Keratinocyte (primary cell): ENCODE data around the gene SHISA4. TPM values are rescaled to one million over a fixed set of nuclear protein-coding genes. Genes with fewer than 3 reads are reported as not detected.
A peak's percentile ranks its signal among the peaks of the same experiment; 100 is the strongest.

Experiments
- DNase-seq: peaks from one replicate; pipeline ENCODE4 v3.0.0-alpha.2; 2011; ENCODE audit warnings: low read depth, missing footprints, low spot score
- FAIRE-seq: peaks from 2 replicates; lab custom pipeline; 2011; peaks lifted over from hg19 to GRCh38; lab: Jason Lieb, UNC
- H2AFZ ChIP-seq: 2 replicates; pipeline ENCODE4 v1.6.0; 2012; ENCODE audit warnings: low read length, control low read depth, inconsistent platforms; ENCODE audit not compliant: control insufficient read depth
- H3K27ac ChIP-seq: 2 replicates; pipeline ENCODE4 v1.5.1; 2011; ENCODE audit warnings: low read length; ENCODE audit not compliant: control insufficient read depth, insufficient read depth
- H3K27me3 ChIP-seq: 3 replicates; pipeline ENCODE4 v1.6.0; 2011; ENCODE audit warnings: low read length; ENCODE audit not compliant: control insufficient read depth, insufficient read depth; ENCODE audit errors: extremely low read depth
- H3K36me3 ChIP-seq, 2 experiments: 2 replicates in 1 of 2; 3 replicates in 1 of 2; pipeline ENCODE4 v1.5.1; 2011; ENCODE audit warnings: low read length in 2 of 2, mild to moderate bottlenecking in 1 of 2; ENCODE audit not compliant: control insufficient read depth in 2 of 2, insufficient read depth in 2 of 2; ENCODE audit errors: extremely low read depth in 1 of 2
- H3K4me1 ChIP-seq: 3 replicates; pipeline ENCODE4 v1.5.1; 2011; ENCODE audit warnings: low read length; ENCODE audit not compliant: control insufficient read depth, insufficient read depth; ENCODE audit errors: extremely low read depth
- H3K4me2 ChIP-seq: 3 replicates; pipeline ENCODE4 v1.6.0; 2011; ENCODE audit warnings: low read depth, low read length; ENCODE audit not compliant: control insufficient read depth, insufficient read depth; ENCODE audit errors: extremely low read depth
- H3K4me3 ChIP-seq, 3 experiments: fragments of 200-600 bp in 1 of 3; sonication (generic) in 1 of 3; 2 replicates in 2 of 3; 3 replicates in 1 of 3; pipeline ENCODE4 v1.5.1; 2011 to 2016; ENCODE audit warnings: low read length in 3 of 3, mild to moderate bottlenecking in 3 of 3, control low read depth in 2 of 3, inconsistent platforms in 1 of 3, low read depth in 1 of 3, mixed read lengths in 1 of 3, mixed run types in 1 of 3, moderate library complexity in 1 of 3; ENCODE audit not compliant: control insufficient read depth in 2 of 3, insufficient read depth in 2 of 3; ENCODE audit errors: extremely low read depth in 1 of 3
- H3K79me2 ChIP-seq: 2 replicates; pipeline ENCODE4 v1.6.0; 2012; ENCODE audit warnings: low read length; ENCODE audit not compliant: control insufficient read depth, insufficient read depth
- H3K9ac ChIP-seq: 3 replicates; pipeline ENCODE4 v1.6.0; 2011; ENCODE audit warnings: low read length; ENCODE audit not compliant: control insufficient read depth, insufficient read depth; ENCODE audit errors: extremely low read depth
- H3K9me1 ChIP-seq: 3 replicates; pipeline ENCODE4 v1.6.0; 2011; ENCODE audit warnings: low read length; ENCODE audit not compliant: control insufficient read depth, insufficient read depth; ENCODE audit errors: extremely low read depth
- H3K9me3 ChIP-seq: 2 replicates; pipeline ENCODE4 v1.5.1; 2012; ENCODE audit warnings: low read depth, low read length; ENCODE audit not compliant: control insufficient read depth
- H4K20me1 ChIP-seq: 3 replicates; pipeline ENCODE4 v1.6.0; 2011; ENCODE audit warnings: low read length; ENCODE audit not compliant: control insufficient read depth, insufficient read depth; ENCODE audit errors: extremely low read depth
- CTCF ChIP-seq, 3 experiments: IDR thresholded peaks in 1 of 3; conservative IDR thresholded peaks in 1 of 3; optimal IDR thresholded peaks in 1 of 3; 2 replicates in 2 of 3; 3 replicates in 1 of 3; pipeline versions ENCODE3 to v1.5.1; 2011; ENCODE audit warnings: low read length in 3 of 3, mild to moderate bottlenecking in 3 of 3, moderate library complexity in 2 of 3, control low read depth in 1 of 3, inconsistent platforms in 1 of 3; ENCODE audit not compliant: insufficient read depth in 2 of 3; ENCODE audit errors: extremely low read depth in 1 of 3
- EZH2 ChIP-seq: IDR thresholded peaks from one replicate; pipeline ENCODE4 v1.6.1; 2012; ENCODE audit warnings: inconsistent platforms, mild to moderate bottlenecking, low read length, moderate library complexity
- dilution Hi-C: fragments of 300-500 bp; cut with MboI; formaldehyde crosslinking; loops from one replicate; pipeline ENCODE4 v1.7.0; 2020; ENCODE audit warnings: low sequenced_read_pairs; ENCODE audit not compliant: extremely low pct_ligation_motif_present
- polyA plus RNA-seq, 5 experiments: library from polyadenylated mRNA; depleted of rRNA in 3 of 5; stranded (reverse) in 3 of 5; stranded (forward) in 1 of 5; unstranded in 1 of 5; fragments of >200 nt; gene quantifications; 1 replicate in 1 of 5; 2 replicates in 3 of 5; 3 replicates in 1 of 5; pipeline versions ENCODE4 v1.2.1 to v1.2.3, GENCODE V29; 2011 to 2012; ENCODE audit warnings: missing spikeins in 2 of 5, low read depth in 1 of 5, low replicate concordance in 1 of 5

The SHISA4 gene
- polyA plus RNA-seq, 1 donor (not counting 4 experiments of a cell fraction or from before 2014, with no cell fraction given) = 2.2 TPM

GRCh38 chr1:201895120-201895665, 6.5 kb downstream of the SHISA4 start:
- FAIRE-seq = no peak
- H3K4me3 ChIP-seq = no peak overlapping the region
- no peak overlapping the region for H3K4me2 ChIP-seq
- peaks cover 4% of the 10 kb centered on the region for H3K9me1 ChIP-seq
- no peak overlapping the region for H2AFZ ChIP-seq
- no peak overlapping the region for H3K9ac ChIP-seq
- no peak for DNase-seq
- no peaks in the 10 kb centered on the region for H3K9me3 ChIP-seq
- no peaks in the 10 kb centered on the region for H3K27me3 ChIP-seq
- H3K4me1 ChIP-seq = peaks cover 15% of the 10 kb centered on the region
- H4K20me1 ChIP-seq = no peaks in the 10 kb centered on the region
- H3K79me2 ChIP-seq = no peaks in the 10 kb centered on the region
- no peak overlapping the region for H3K27ac ChIP-seq
- TF ChIP-seq CTCF (optimal IDR thresholded peaks at IDR 0.05 in 1 of 3, IDR thresholded peaks at IDR 0.05 in 1 of 3, conservative IDR thresholded peaks at IDR 0.05 in 1 of 3; ENCODE audit: extremely low read depth in 1 of 3, insufficient read depth in 2 of 3, low read length in 3 of 3) = no peak
- H3K36me3 ChIP-seq = no peaks in the 10 kb centered on the region
- dilution Hi-C loops = no loop called here

- H3K9me1 ChIP-seq = peaks cover 4% of the 10 kb centered on the region
- no peaks in the 10 kb centered on the region for H3K36me3 ChIP-seq
- H3K27ac ChIP-seq = no peak overlapping the region
- dilution Hi-C loops = no loop called here
- H2AFZ ChIP-seq = no peak overlapping the region
- H3K27me3 ChIP-seq = no peaks in the 10 kb centered on the region
- peak; percentile 94 to 98 (median 96) for TF ChIP-seq CTCF (optimal IDR thresholded peaks at IDR 0.05 in 1 of 3, IDR thresholded peaks at IDR 0.05 in 1 of 3, conservative IDR thresholded peaks at IDR 0.05 in 1 of 3; ENCODE audit: extremely low read depth in 1 of 3, insufficient read depth in 2 of 3, low read length in 3 of 3)
- no peak for TF ChIP-seq EZH2
- no peak overlapping the region for H3K9ac ChIP-seq
- no peaks in the 10 kb centered on the region for H3K79me2 ChIP-seq
- no peaks in the 10 kb centered on the region for H4K20me1 ChIP-seq
- no peak overlapping the region for H3K4me3 ChIP-seq
- FAIRE-seq (peak; percentile 96), DNase-seq (peak; percentile 63)
- peaks cover 15% of the 10 kb centered on the region for H3K4me1 ChIP-seq
- peak overlapping the region; percentile 64 for H3K4me2 ChIP-seq
- H3K9me3 ChIP-seq = no peaks in the 10 kb centered on the region
Observed at GRCh38 chr1:201895913-201896807, 7.5 kb downstream of the SHISA4 start.
